CD4-positive, alpha-beta T cell treated with Interleukin-6 for 4 hours (primary cell): ENCODE data around the gene FAM222B.
A peak's percentile ranks its signal among the peaks of the same experiment; 100 is the strongest.
"Not testable (repeated sequence)": the region's sequence is repeated elsewhere in the genome, so short reads cannot be mapped to it uniquely, and the experiment has no call there.

Experiments
- DNase-seq: peaks from one replicate; pipeline ENCODE4 v3.0.0-alpha.2; 2020; ENCODE audit warnings: mixed read lengths

Gene FAM222B

DNA sequence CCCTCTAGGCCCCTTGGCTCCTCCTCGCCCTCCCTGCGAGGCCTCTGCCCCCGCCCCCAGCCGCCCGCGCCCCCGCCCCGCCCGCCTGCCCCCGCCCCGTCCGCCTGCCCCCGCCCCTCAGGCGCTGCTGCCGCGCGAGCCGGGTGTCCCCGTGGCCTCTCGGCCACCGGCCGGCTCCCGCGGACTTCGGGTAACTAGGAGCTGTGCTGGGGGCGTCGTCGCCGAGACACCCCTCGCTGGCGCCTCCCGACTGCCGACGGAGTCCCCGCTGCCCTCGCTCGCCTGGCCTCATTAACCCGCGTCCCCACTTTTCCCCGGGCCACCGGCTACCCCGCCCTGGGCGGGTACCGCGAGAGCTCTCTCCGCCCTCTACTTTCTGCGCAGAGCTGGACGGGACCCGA is 116.4 kb downstream of the FAM222B start, which contains the start of gene TLCD1:
TLCD1 (minus strand) TSS at position 8 of the 401 bp plus-strand sequence. CDS start 136 bp downstream, outside the sequence.
- DNase-seq: peak; percentile 74

DNA sequence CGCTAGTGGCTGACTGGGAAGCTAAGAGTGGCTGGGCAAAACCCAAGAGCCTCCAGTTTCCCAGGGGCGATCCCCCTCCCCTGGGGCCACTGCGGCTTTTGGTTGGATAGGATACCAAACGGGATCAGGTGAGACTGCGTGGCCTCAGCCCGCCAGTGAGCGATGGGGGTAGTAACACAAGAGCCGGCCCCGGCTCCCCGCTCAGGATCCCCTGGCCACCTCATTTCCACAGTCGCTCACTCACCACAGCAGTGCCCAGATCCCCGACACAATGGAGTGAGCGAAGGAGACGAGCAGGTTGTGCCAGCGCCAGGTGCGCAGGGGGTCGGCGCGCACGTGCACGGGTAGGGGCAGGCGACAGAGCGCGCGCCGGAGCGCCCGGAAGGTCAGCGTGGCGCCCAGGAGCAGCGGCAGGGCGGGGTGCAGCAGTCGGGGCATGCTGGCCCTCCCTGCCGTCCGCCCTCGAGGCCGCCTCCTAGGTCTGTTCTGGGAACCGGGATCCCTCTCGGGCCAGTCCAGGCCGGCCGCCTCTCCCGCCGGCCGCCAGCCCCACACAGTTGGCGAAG is 116.8 kb downstream of the FAM222B start:
- no peak for DNase-seq

DNA sequence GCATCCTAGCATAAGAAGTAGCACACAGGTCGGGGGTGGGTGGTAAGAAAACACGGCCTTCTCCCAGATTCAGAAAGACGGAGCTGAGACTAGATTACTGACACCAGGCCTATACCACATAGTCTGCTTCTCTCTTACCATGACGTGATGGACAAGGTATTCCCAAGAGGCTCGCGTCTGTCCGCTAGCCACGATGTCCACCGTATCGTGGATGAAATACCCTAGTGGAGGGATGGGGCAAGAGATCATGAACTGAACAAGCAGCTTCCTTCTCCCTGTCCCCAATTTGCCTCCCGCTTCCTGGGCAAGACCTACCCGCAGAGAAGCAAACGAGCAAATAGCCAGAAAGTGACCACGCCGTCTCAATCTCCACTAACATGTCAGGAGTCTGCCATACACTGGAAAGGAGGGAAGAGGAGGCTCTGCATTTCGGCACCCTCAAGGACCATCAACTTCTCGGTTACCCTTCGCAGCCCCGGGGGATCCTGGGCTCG is 117.4 kb downstream of the FAM222B start:
- no peak for DNase-seq

DNA sequence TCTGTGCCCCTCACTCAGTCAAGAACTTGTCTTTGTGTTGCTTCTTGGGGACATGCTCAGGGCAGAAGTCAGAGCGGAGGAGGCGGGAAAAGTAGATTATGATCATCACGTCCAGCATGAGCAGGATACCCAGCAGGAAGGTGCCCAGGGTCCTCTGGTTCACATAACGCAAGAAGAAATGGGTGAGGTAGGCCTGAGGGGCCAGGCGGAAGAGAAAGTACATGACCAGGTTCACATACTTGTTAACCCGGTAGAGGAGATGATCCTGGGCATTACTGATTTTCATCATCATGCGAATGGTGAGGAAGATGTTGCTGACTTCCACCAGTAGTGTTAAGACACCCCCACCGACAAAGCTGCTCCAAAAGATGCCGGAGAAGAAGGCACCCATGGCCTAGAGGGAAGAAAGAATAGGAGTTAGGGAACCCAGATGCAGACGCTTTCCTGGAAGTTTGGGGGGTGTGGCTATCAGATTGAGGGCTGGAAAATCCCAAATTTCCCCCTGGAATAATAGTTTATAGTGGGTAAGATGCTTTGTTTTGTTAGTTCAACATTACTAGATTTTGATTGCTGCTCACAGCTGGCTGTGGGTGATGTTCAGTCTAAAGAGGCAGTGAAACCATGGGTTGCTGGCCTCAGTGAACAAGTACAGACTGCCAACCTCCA is 118.0 kb downstream of the FAM222B start:
- DNase-seq: no peak

DNA sequence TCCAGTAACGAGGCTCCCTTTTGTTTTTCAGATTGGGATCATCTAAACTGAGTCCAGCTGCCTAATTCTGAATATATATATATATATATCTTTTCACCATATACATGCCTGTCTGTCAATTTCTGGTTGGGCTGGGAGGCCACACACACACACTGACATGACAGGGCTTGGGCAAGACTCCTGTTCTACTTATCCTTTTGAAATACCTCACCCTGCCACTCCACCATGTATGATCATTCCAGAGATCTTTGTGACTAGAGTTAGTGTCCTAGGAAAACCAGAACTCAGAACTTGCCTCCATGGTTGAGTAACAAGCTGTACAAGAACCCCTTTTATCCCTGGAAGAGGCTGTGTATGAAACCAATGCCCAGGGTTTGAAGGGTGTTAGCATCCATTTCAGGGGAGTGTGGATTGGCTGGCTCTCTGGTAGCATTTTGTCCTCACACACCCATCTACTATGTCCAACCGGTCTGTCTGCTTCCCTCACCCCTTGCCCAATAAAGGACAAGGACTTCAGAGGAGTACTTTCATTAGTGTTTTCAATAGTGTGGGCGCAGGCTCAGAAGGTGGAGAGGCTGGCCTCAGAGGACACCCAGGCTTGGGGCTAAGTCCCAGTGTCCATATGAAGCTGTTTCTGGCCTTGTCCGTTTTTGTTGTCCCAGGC is 118.6 kb downstream of the FAM222B start:
- not testable (repeated sequence) for DNase-seq

DNA sequence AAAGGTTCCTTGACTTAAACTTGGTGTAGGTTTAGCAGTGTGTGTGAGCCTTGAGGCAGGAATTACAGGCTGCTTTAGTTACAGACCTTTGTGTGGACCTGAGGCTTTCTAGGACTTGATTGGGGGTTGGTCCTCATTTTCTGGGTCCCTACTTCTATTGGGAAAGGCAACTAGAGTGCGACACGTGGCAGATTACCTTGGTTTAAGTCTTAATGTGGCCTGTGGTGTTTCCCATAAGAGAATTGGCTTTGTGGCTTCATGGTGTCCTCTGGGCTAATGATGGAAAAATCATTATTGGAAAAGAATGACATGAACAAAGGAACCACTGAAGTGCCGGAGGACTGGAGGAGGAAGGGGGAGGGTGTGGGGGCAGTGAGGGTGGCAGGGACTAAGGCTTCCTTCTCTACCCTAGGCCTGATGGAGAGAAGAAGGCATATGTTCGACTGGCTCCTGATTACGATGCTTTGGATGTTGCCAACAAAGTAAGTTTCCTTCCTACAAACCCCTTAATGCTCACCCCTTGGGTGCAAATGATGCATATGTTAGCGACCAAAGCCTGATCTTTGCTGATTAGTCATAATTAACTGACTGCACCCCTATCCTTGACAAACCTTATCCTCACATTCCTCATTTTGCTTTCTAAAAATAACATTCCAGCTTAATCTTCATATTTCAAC is 119.3 kb downstream of the FAM222B start:
- DNase-seq: no peak

DNA sequence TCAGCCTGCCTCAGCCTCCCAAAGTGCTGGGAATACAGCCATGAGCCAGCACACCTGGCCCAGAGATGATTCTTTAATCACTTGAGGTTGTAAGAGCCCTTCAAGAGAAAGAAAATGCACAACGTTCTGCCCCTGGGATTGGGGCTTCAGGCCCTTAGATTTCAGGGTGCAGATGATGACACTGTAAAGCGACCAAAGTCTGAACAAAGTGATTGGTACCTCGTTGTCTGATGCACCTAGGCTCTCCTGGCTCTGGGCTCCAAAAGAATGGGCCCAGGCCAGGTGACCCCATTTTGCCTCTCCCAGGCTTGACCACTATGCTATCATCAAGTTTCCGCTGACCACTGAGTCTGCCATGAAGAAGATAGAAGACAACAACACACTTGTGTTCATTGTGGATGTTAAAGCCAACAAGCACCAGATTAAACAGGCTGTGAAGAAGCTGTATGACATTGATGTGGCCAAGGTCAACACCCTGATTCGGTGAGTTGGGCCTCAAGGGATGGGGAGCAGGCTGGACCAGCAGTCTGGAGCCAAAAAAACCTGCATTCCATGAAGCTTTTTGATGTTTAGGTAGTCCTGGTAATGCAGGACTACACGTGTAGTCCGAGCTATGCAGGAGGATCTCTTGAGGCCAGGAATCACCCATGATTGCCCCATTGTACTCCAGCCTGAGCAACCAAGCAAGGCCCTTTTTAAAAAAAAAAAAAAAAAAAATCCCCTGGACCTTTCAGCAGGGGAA is 120.0 kb downstream of the FAM222B start:
- DNase-seq: no peak

DNA sequence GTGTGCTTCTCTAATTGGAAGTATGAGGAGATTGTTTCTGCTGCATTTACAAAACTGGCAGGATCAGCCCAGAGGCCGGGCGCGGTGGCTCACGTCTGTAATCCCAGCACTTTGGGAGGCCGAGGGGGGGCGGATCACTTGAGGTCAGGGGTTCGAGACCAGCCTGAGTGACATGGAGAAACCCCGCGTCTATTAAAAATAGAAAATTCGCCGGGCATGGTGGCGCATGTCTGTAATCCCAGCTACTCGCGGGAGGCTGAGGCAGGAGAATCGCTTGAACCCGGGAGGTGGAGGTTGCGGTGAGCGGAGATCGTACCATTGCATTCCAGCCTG is 121.6 kb downstream of the FAM222B start:
- DNase-seq: not testable (repeated sequence)

DNA sequence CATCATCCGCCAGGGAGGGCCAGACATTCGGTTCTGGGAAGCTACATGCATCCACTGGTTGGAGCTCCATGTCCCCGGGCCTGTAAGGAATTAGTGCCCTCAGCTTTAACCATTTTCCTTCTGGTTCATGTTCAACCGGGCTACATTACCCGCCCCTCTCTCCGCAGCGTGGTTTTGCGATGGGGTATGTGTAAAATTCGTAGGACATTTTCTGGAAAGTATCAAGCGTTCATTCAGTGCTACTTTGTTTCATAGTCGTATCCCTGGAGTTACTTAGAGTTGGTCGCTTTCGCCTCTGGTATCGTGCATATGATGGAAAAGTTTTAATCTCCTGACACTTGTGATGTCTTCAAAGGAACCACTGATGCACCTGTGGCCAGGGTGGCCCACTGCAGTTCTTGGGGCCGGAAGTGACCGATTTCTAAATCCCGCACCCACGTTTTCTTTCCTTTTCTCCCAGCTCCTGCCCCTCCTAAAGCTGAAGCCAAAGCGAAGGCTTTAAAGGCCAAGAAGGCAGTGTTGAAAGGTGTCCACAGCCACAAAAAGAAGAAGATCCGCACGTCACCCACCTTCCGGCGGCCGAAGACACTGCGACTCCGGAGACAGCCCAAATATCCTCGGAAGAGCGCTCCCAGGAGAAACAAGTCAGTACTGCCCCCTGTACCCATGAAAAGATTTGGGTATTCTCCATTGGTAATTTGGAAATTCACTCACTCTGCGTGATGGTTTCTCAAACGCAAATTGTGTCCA is 122.2 kb downstream of the FAM222B start:
- no peak for DNase-seq

DNA sequence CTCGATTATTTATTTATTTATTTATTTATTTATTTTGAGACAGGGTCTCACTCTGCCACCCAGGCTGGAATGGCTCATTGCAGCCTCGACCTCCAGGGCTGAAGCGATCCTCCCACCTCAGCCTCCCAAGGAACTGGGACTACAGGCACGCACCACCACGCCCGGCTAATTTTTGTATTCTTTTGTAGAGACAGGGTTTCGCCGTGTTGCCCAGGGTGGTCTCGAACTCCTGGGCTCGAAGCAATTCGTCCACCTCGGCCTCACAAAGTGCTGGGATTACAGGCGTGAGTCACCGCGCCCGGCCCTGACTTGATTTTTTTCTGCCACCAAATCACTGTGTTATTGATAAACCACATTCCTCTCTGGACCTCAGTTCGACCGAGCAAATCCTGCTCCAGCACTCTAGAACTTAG is 123.6 kb downstream of the FAM222B start:
- no peak for DNase-seq

DNA sequence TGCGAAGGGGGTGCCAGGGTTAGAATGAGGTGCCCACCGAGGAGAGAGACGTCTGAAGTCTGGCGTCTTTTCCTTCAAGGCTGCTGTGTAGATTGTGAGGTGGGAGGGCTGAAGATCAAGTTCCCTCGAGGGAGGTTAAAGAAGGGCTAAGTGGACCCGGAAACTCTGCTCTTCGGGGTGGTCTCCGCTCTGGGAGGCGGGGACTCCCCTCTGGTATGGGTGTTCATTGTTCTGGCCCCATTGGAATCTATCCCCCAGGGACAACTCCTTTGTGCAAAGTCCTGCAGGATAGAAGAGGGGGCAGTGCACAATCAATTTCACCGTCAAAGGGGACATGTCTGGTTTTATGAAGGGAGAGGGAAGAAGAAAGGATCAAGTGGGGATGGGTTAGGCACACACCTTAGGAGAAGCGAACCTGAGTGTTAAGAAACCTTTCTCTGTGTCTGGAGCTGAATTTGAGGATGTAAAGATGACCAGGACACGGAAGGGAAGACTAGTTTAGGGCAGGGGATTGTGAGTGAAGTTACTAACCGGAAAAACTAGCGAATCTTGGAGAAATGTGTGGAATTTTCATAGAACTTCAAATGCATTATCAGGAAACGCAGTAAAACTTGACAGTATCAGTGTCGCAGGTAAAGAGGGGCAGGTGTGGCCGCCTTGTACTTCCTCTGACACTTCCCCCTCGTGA is 124.1 kb downstream of the FAM222B start:
- DNase-seq: no peak

DNA sequence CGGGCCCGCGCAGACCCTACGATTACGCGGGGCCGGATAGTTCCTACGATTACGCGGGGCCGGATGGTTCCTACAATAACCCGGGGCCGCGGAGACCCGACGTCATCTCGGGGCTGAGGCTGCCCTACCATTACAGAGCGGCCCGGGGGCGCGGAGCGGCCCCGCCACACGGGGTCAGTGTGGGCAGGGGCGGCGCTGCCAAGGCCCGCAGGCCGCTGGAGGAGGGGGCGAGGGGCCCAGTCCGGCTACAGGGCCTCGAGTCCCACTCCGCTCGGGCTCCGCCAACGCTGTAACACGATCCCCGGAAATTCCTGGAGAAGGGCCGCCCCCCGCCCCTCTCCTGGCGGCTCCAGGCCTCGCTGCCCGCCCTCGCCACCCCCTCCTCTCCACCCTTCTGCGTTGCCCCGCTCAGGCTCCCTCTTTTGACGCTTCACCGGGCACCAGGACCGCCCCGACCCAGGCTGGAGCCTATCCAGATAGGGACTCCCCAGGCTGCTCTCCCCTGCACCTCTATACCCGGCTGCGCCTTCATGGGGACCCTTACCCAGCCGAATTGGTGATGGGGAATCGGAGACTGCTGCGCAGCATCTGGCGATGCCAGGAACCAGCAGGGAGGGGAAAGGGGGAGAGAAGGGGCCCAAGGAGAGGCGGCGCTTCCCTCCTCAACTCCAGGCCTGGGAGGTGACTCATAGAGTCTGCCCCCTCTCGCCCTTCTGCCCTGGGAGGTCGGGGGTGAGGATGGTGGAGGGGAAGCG is 124.8 kb downstream of the FAM222B start, which contains the start of gene RAB34:
RAB34 (minus strand) TSS at position 291 of the 755 bp plus-strand sequence. CDS start 602 bp downstream, outside the sequence.
- no peak for DNase-seq

DNA sequence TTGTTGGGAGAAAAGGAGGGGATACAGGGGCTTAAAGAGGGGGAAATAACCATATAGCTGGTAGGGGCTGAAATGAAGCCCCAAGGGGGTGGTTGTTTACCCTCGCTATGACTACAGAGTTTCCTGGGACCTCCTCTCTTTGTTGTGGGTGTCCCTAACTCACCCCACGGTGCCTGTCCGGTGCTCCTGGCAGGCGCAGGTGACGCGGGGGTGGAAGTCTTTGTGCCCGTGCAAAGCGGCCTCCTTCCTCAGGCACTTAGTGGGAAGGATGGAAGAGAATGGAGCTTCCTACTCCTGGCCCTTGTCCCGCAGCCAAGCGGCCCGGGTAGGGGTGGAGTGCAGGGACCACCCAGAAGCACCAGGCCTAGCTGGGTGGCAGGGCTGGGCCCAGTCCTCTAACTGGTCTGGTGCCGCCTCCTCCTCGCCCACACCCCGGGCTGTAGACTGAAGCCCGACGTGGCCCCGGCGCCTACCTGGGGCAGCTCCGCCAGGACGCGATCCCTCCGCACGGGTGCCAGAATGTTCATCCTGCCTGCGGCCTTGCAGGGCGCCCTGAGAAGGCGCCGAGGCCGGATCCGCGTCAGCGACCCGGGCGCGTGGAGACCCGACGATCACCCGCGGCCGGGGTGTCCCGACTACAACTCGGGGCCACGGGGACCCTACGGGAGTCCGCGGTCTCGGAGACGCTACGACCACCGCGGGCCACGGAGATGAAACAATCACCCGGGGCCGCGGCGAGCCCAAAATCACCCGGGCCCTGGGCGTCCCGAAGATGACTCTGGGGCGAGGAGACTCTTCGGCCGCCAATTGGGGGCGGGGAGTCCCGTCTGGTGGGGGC is 125.6 kb downstream of the FAM222B start:
- no peak for DNase-seq

DNA sequence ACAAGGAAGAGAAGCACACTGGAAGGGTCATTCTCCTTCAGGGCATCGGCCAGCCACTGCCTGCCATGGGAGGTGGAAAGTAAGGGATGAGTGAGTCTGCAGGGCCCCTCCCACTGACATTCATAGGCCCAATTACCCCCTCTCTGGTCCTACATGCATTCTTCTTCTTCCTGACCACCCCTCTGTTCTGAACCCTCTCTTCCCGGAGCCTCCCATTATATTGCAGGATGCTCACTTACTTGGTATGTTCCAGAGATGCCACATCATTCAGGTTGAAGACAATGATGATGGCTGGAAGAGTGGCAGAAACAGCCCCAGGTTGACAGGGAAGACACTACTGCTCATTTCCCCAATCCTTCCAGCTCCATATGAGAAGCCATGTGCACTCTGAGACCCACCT is 127.4 kb downstream of the FAM222B start:
- no peak for DNase-seq

DNA sequence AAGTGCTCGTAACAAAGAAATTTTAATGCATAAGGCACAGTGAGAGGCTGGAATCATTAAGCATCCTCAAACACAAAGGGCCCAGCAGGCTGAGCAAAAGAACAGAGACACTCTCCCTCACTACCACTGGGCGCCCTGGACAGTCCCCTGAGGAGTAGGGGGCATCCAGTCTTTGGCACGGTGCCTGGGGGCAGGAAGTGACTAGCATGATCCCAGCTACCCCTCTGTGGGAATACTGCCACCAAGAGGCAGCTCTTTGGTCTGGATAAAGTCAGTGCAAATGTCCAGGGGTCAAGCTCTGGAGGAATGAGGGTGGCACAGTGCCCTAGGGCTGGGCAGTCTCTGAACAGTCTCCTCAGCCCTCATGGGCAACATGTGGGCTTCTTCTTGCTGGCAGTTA is 128.3 kb downstream of the FAM222B start:
- no peak for DNase-seq

DNA sequence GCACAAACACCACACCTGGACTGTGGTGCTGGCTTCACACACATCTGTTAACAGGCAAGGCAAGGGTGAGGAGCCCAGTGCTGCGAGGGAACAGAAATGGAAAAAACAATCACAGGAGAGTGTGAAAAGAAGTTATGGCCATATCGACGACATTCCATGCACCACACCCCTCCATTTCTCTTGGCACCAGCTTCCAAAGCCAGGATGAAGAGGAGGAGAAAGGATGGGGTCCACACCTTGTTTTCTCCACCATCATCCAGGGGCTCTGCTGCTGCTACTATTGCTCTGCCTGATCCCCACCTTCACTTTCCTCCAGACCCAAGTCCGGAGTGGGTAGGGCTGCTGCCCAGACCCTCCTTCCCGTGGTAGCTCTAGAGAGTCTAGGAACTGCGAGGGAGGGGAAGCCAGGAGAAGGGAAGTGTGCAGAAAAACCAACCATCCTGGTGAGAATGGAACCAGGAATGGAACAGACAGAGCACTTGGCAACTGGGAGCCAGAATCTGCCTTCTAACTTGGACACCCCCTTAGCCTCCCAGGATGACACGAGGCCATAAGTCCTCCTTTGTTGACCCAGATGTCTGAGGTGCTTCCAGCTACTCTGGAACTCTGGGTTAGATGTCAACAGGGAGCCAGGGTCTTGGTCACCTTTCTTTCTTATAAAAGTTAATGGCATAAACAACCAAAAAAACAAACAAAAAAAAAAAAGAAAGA is 129.7 kb downstream of the FAM222B start:
- no peak for DNase-seq

DNA sequence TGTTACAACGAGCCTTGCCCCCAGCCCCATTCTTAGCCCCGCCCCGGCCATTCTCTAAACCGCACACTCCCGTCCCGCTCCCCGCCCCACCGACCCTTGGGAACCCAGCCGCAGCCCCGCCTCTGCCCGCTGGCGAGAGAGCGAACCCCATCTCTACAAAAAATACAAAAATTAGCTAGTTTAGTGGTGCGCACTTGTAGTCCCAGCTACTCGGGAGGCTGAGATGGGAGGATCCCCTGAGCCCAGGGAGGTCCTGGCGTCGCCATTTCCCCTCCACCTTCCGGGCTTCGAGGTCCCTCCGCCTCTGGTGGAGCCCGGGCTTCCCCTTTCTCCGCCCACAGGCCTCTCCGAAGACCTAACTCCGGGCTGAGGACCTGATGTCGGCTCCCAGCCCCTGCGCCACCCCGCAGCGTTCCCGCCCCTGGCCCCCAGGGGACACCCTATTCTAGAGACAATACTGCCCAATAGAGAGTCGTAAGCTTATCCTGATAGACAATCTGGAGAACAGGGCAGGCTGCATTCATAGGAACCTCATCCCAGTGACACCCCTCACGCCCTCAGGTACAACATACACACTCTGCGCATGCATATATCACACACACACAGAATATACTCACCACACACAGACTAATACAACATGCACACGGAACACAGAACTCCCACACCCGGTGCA is 130.4 kb downstream of the FAM222B start:
- DNase-seq: peak; percentile 74

DNA sequence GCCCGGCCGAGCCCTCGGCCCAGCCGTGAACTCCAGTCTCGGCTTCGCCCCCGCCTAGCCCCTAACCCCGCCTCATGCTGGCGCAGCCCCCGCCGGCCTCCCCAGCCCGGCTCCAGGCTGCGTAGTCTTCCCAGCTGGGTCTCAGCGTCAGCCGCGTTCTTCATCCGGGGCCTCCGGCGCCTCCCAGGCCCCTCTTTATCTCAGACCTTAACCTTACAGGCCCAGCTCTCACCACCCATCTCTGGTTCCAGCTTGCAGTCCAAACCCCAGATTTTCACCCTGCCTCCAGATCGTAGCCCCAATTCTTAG is 130.9 kb downstream of the FAM222B start, which contains the start of gene PROCA1:
PROCA1 (minus strand) TSS at position 166 of the 309 bp plus-strand sequence. CDS start 228 bp downstream, outside the sequence.
- peak; percentile 53 for DNase-seq
